ENCODE results near the gene USP13.

GRCh38 chr3:179750720-179751328 lies 98.0 kb downstream of the USP13 start:
- peak; percentile 22 to 45 (median 37) for TF ChIP-seq CTCF (IDR thresholded peaks at IDR 0.05)
- no peak for TF ChIP-seq POLR2A (IDR thresholded peaks at IDR 0.05)

All from adrenal gland (tissue), 5 donors.